WTC11 (cell line): Measurements from ENCODE around the gene NTRK2.

Experiments
- ATF2 ChIP-seq: sonication (generic); formaldehyde crosslinking; IDR thresholded peaks from 2 replicates; pipeline ENCODE4 v1.8.1; 2022; ENCODE audit warnings: low read depth, missing genetic modification reagents, borderline replicate concordance
- CBFB ChIP-seq: sonication (generic); formaldehyde crosslinking; IDR thresholded peaks from 2 replicates; pipeline ENCODE4 v1.8.1; 2022; ENCODE audit warnings: mild to moderate bottlenecking, low read depth, missing genetic modification reagents
- CTCF ChIP-seq: fragments of 200-600 bp; IDR thresholded peaks from 2 replicates; pipeline ENCODE4 v1.8.0; 2022; ENCODE audit warnings: antibody characterized with exemption
- JUN ChIP-seq: sonication (generic); formaldehyde crosslinking; IDR thresholded peaks from 2 replicates; pipeline ENCODE4 v1.8.0; 2023; ENCODE audit warnings: mild to moderate bottlenecking, missing genetic modification reagents
- TEAD1 ChIP-seq: sonication (generic); formaldehyde crosslinking; IDR thresholded peaks from 2 replicates; pipeline ENCODE4 v1.8.0; 2022; ENCODE audit warnings: mild to moderate bottlenecking, missing genetic modification reagents
- ZNF121 ChIP-seq: sonication (generic); formaldehyde crosslinking; IDR thresholded peaks from 2 replicates; pipeline ENCODE4 v1.8.0; 2023; ENCODE audit warnings: missing genetic modification reagents
- ZNF416 ChIP-seq: fragments of 250-450 bp; sonication (Bioruptor Pico); IDR thresholded peaks from 2 replicates; pipeline ENCODE4 v1.9.0; 2021; ENCODE audit warnings: mild to moderate bottlenecking, inconsistent platforms

- no peak for TF ChIP-seq JUN (CRISPR knock-in tag)
- no peak for TF ChIP-seq ZNF121 (CRISPR knock-in tag)
- TF ChIP-seq CTCF = no peak
- no peak for TF ChIP-seq TEAD1 (CRISPR knock-in tag)
- TF ChIP-seq ATF2 (CRISPR knock-in tag) = no peak
- no peak for TF ChIP-seq CBFB (CRISPR knock-in tag)
- no peak for TF ChIP-seq ZNF416 (CRISPR knock-in tag)
Observed at GRCh38 chr9:85024374-85024773, 354.8 kb downstream of the NTRK2 start.
